Thymus (tissue), 11 donors: ENCODE data around the gene TIMD4. TPM values are rescaled to one million over a fixed set of nuclear protein-coding genes. Genes with fewer than 3 reads are reported as not detected.
"Not testable (repeated sequence)": the region's sequence is repeated elsewhere in the genome, so short reads cannot be mapped to it uniquely, and the experiment has no call there.

Experiments used
- DNase-seq, 9 donors: peaks; one replicate each; pipeline ENCODE4 v3.0.0-alpha.2; 2013; ENCODE audit warnings: low spot score in 9 of 9, low read depth in 6 of 9, missing footprints in 1 of 9
- H3K27ac ChIP-seq, 2 donors: one replicate each; pipeline ENCODE4 v1.5.1; 2013; ENCODE audit warnings: control low read depth in 1 of 2, low read depth in 1 of 2, low read length in 1 of 2, mild to moderate bottlenecking in 1 of 2, moderate library complexity in 1 of 2
- H3K27me3 ChIP-seq, 2 donors: one replicate each; pipeline ENCODE4 v1.5.1; 2013; ENCODE audit warnings: low read length in 1 of 2; ENCODE audit not compliant: control insufficient read depth in 2 of 2, insufficient read depth in 1 of 2
- H3K36me3 ChIP-seq, 2 donors: one replicate each; pipeline ENCODE4 v1.5.1; 2013; ENCODE audit warnings: low read length in 1 of 2, mild to moderate bottlenecking in 1 of 2, moderate library complexity in 1 of 2; ENCODE audit not compliant: control insufficient read depth in 2 of 2, insufficient read depth in 2 of 2
- H3K4me1 ChIP-seq, 2 donors: one replicate each; pipeline ENCODE4 v1.5.1; 2013; ENCODE audit warnings: low read length in 2 of 2; ENCODE audit not compliant: control insufficient read depth in 2 of 2, insufficient read depth in 2 of 2
- H3K4me3 ChIP-seq, 2 donors: one replicate each; pipeline ENCODE4 v1.5.1; 2013; ENCODE audit warnings: low read length in 2 of 2, control low read depth in 1 of 2, mild to moderate bottlenecking in 1 of 2
- H3K9me3 ChIP-seq, 2 donors: one replicate each; pipeline ENCODE4 v1.5.1; 2013; ENCODE audit warnings: low read length in 1 of 2, mild to moderate bottlenecking in 1 of 2; ENCODE audit not compliant: control insufficient read depth in 2 of 2, insufficient read depth in 1 of 2
- WGBS: extraction: QIAGEN DNeasy Blood & Tissue Kit; methylation state at CpG from one replicate; pipeline ENCODE4 v1.1.7; 2013; 5-methylcytosine and 5-hydroxymethylcytosine counted together
- polyA plus RNA-seq: library from polyadenylated mRNA; stranded (reverse); fragments of 200-250 nt; gene quantifications from one replicate; pipeline ENCODE4 v1.2.3, GENCODE V29; 2013
- total RNA-seq: library from RNA; stranded (reverse); fragments of 120-200 nt; gene quantifications from one replicate; pipeline ENCODE4 v1.2.4, GENCODE V29; 2013
- donor health status: healthy.

The TIMD4 gene
- total and polyA plus RNA-seq, 2 donors: 14.7 to 25.4 TPM

DNA sequence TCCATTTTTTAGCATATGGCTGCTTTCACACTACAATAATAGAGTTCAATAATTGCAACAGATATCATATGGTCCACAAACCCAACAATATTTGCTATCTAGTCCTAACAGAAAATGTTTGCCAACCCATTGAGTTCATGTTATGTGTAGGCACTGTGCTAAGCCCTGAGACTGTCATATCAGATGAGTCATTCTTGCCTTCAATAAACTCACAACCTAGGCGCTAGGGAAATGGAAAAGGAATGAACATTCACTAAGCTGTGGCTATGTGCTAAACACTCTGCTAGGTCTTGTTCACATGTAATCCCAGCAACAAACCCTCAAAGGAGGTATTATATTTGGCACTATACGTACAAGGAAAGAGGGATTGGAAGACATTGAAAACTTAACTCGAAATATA lies 8.4 kb upstream of the TIMD4 start:
- Histone ChIP-seq H3K4me3 (no peak overlapping the region), H3K27ac (no peak overlapping the region), H3K27me3 (no peaks in the 10 kb centered on the region), H3K36me3 (no peaks in the 10 kb centered on the region), H3K4me1 (no peaks in the 10 kb centered on the region), H3K9me3 (no peaks in the 10 kb centered on the region)
- DNase-seq: no peak
- WGBS: 92% methylated on average over 3 of the region's 3 CpGs

DNA sequence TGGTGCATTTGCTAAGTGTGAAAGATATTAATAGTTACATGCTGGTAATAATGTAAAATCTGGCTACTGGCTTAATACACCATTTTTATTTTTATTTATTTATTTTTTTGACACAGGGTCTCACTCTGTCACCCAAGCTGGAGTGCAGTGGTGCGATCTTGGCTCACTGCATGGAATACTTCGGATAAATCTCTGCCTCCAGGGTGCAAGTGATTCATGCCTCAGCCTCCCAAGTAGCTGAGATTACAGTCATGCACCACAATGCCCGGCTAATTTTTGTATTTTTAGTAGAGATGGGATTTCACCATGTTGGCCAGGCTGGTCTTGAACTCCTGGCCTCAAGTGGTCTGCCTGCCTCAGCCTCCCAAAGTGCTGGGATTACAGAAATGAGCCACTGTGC lies 4.4 kb upstream of the TIMD4 start:
- not testable (repeated sequence) for H3K27ac ChIP-seq, H3K4me3 ChIP-seq, H3K9me3 ChIP-seq, H3K4me1 ChIP-seq, DNase-seq, H3K27me3 ChIP-seq, H3K36me3 ChIP-seq
- 95% methylated on average over 3 of the region's 3 CpGs for whole genome bisulfite sequencing

DNA sequence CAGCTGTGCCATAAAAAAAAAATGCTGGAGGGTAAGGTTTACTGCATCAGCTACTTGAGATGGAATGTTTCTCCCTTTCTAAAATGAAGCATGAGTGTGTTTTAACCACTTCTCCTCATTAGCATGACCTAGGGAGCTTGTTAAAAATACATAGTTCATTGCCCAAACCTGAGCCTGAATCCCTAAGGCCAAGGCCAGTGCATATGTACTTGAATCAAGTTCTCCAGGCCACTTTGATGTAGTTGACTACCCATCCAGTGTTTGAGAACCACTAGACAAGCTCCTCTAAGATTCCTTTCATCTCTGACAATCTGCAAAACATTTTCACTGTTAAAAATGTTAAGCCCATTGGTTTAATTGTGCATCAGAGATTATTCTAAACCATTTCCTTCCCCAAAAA lies 6.7 kb downstream of the TIMD4 start:
- no peaks in the 10 kb centered on the region for H3K9me3 ChIP-seq
- DNase-seq: no peak
- H3K27me3 ChIP-seq: no peaks in the 10 kb centered on the region
- H3K36me3 ChIP-seq: no peaks in the 10 kb centered on the region
- no peaks in the 10 kb centered on the region for H3K4me1 ChIP-seq
- H3K4me3 ChIP-seq: no peak overlapping the region
- H3K27ac ChIP-seq: no peak overlapping the region

DNA sequence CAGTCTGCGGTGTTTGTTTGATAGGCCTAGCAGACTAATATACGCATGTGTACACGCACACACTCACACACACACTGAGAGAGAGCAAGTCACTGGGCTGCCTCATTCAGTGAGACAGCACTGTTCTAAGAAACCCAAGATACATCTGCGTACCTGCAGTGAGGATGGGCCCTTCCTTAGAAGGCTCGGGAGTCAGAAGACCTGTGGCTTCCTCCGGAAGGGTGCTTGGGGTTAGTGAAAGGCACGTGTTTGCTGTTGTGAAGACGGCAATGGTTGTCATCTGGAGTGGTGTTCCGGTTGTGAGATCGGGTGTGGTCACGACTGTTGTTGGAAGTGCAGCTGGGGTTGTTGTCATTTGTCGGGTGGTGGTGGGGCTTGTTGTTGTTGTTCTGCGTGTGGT lies 11.7 kb downstream of the TIMD4 start:
- WGBS: 96% methylated on average over 13 of the region's 13 CpGs
- DNase-seq: no peak
- no peak overlapping the region for H3K27ac ChIP-seq

DNA sequence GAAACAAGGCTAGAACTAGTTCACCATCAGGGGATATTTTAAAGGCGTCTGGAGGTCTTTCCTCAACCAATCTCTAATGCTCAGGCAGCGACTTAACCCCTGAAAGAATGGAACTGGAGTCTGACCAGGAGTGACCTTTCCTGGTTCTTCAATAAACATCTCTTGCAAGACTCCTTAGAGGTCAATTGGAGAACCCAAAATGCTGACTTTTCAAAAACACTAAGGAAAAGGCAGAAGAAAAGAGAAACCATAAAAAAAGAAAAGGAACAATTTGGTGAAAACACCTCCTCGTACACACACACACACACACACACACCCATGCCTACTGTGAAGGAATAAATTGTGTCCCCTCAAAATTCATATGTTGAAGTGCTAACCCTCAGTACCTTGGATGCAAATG lies 12.3 kb downstream of the TIMD4 start:
- 90% methylated on average over 3 of the region's 3 CpGs for WGBS
- H3K4me3 ChIP-seq: no peak overlapping the region
- no peaks in the 10 kb centered on the region for H3K9me3 ChIP-seq

More for the DNA sequence above, 11.7 kb downstream of the TIMD4 start:
- H3K27me3 ChIP-seq: no peaks in the 10 kb centered on the region
- H3K4me3 ChIP-seq: no peak overlapping the region
- no peaks in the 10 kb centered on the region for H3K9me3 ChIP-seq
- no peaks in the 10 kb centered on the region for H3K36me3 ChIP-seq
- H3K4me1 ChIP-seq: no peaks in the 10 kb centered on the region

DNA sequence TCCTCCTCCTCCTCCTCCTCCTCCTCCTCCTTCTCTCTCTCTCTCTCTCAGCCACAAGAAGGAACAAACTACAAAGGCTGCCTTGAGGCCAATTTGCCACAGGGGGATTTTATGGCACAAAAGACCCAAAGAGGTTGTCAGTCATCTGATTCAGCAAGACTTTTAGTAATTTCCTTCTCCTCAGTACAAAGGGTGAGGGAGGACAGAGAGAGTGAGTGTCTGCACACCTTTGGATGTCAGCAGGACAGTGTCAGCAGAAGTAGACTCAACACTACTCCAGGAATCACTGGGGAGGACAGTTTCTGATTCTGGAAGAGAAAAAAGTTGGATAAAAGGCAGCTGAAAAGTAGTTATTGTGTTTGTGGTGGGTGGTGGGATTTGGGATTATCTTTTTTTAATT lies 13.6 kb downstream of the TIMD4 start:
- H3K4me3 ChIP-seq: no peak overlapping the region
- H3K4me1 ChIP-seq: no peaks in the 10 kb centered on the region
- no peak overlapping the region for H3K27ac ChIP-seq

More for the DNA sequence above, 12.3 kb downstream of the TIMD4 start:
- DNase-seq: no peak
- Histone ChIP-seq H3K27me3 (no peaks in the 10 kb centered on the region), H3K27ac (no peak overlapping the region), H3K36me3 (no peaks in the 10 kb centered on the region), H3K4me1 (no peaks in the 10 kb centered on the region)

DNA sequence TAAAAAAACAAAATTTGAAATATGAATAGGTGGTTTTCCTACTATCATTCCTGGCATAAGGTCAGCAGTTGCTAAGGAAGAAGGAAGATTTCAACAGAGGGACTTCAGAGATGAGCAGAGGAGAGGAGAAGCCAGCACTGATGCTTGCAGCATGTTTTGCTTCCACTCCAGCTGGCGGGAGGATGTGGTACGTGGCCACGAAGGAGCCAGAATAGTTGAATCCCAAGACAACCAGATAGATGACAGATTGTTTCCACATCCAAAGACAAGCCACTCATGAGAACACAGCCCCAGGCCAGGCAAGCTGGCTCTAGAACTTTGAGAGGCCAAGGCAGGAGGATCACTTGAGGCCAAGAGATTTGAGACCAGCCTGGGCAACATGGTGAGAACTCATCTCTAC lies 15.1 kb downstream of the TIMD4 start:
- no peaks in the 10 kb centered on the region for H3K36me3 ChIP-seq
- no peak overlapping the region for H3K4me3 ChIP-seq
- WGBS: 73% methylated on average over 3 of the region's 3 CpGs
- H3K27me3 ChIP-seq: no peaks in the 10 kb centered on the region
- DNase-seq: no peak
- no peaks in the 10 kb centered on the region for H3K9me3 ChIP-seq
- no peaks in the 10 kb centered on the region for H3K4me1 ChIP-seq
- no peak overlapping the region for H3K27ac ChIP-seq

More for the DNA sequence above, 13.6 kb downstream of the TIMD4 start:
- DNase-seq: no peak
- H3K36me3 ChIP-seq: no peaks in the 10 kb centered on the region
- no peaks in the 10 kb centered on the region for H3K9me3 ChIP-seq
- H3K27me3 ChIP-seq: no peaks in the 10 kb centered on the region

DNA sequence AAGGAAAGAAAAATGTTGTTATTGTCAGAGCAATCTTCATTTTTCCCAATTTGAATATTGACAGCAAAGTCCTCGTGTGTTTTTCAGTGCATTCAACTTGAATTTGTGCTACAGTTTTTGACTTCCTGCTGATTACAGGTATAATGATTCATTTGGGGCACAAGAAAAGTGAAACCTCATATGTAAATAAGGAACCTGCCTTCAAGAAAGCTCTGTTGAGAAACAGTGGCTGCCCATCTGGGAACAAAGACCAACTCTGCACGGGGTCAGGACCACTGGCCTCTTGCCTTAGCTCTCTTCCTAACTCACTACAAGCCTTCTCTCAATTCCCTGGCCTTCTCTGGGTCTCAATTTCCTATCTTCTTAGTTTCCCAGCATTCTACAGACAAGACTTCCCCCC lies 21.0 kb downstream of the TIMD4 start:
- Histone ChIP-seq H3K27me3 (no peaks in the 10 kb centered on the region), H3K9me3 (no peaks in the 10 kb centered on the region), H3K36me3 (no peaks in the 10 kb centered on the region), H3K27ac (no peak overlapping the region), H3K4me3 (no peak overlapping the region), H3K4me1 (no peaks in the 10 kb centered on the region)
- whole genome bisulfite sequencing: 27% methylated on average over 2 of the region's 2 CpGs
- DNase-seq: no peak

DNA sequence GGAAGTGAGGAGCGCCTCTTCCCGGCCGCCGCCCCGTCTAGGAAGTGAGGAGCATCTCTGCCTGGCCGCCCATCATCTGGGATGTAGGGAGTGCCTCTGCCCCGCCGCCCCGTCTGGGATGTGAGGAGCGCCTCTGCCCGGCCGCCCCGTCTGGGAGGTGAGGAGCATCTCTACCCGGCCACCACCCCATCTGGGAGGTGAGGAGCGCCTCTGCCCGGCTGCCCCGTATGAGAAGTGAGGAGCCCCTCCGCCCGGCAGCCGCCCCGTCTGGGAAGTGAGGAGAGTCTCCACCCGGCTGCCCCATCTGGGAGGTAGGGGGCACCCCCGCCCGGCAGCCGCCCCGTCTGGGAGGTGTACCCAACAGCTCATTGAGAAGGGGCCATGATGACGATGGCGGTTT lies 22.6 kb downstream of the TIMD4 start:
- H3K27me3 ChIP-seq, DNase-seq, H3K9me3 ChIP-seq, H3K27ac ChIP-seq, H3K4me1 ChIP-seq, H3K36me3 ChIP-seq, H3K4me3 ChIP-seq: not testable (repeated sequence)
- WGBS: 98% methylated on average over 28 of the region's 28 CpGs

DNA sequence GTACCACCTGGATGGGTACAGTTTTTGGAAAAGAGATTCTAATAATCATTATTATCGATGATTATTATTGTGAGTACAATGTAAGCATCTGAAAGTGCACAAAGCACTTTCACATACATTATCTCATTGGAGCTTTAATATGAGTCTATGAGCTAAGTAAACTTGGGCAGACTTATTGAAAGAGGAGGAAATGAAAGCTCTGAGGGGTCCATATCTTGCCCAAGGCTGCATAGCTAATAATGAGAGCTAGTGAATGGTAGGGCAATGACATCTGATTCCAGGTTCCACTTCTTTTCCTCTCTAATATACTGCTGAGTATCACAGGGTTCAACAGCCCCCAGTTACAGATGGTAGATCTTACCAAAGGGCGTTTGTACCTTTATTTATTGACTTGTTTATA lies 26.1 kb downstream of the TIMD4 start:
- H3K36me3 ChIP-seq: no peaks in the 10 kb centered on the region
- H3K27ac ChIP-seq: no peak overlapping the region
- H3K9me3 ChIP-seq: no peaks in the 10 kb centered on the region
- H3K4me3 ChIP-seq: no peak overlapping the region
- H3K27me3 ChIP-seq: no peaks in the 10 kb centered on the region
- WGBS: 93% methylated on average over 2 of the region's 2 CpGs
- H3K4me1 ChIP-seq: no peaks in the 10 kb centered on the region
- DNase-seq: no peak
